Body of pancreas (tissue), 4 donors: Measurements from ENCODE around the gene COLEC11.

Source experiments
- CTCF ChIP-seq, 7 experiments: fragments of 450-650 bp in 4 of 7; fragments of 200-600 bp in 3 of 7; sonication (generic) in 3 of 7; IDR thresholded peaks; one replicate each; pipeline ENCODE4 v1.5.1; 2016 to 2019; ENCODE audit warnings: antibody characterized with exemption in 7 of 7
- POLR2A ChIP-seq, 3 donors: fragments of 450-650 bp; IDR thresholded peaks; one replicate each; pipeline ENCODE4 v1.6.1; 2016; ENCODE audit warnings: antibody characterized with exemption in 3 of 3, mild to moderate bottlenecking in 2 of 3

GRCh38 chr2:3553946-3554345 is 41.0 kb upstream of the COLEC11 start:
- TF ChIP-seq CTCF (IDR thresholded peaks at IDR 0.05) = no peak
- no peak for TF ChIP-seq POLR2A (IDR thresholded peaks at IDR 0.05)
